RCC 7860 (cell line): ENCODE results near the gene LYPLA2.
A peak's percentile ranks its signal among the peaks of the same experiment; 100 is the strongest.

Source experiments
- DNase-seq: peaks from one replicate; pipeline ENCODE4 v3.0.0-alpha.2; 2015; ENCODE audit warnings: low spot score
- FAIRE-seq: peaks from 2 replicates; lab custom pipeline; 2012; peaks lifted over from hg19 to GRCh38; lab: Jason Lieb, UNC

LYPLA2 gene

GRCh38 chr1:23790696-23791515 is at the start of gene LYPLA2:
Gene LYPLA2, plus strand, starts transcription at chr1:23791145. Its CDS starts 1,538 bp downstream, at chr1:23792683.
- FAIRE-seq: peak; percentile 40
- peak; percentile 77 for DNase-seq

- DNase-seq: no peak
These were observed 49.3 kb upstream of the LYPLA2 start for GRCh38 chr1:23741609-23742008.

GRCh38 chr1:23742670-23743286 is 48.2 kb upstream of the LYPLA2 start:
- DNase-seq: no peak
- no peak for FAIRE-seq

More at GRCh38 chr1:23741609-23742008, 49.3 kb upstream of the LYPLA2 start:
- no peak for FAIRE-seq

GRCh38 chr1:23743287-23744152 is 47.4 kb upstream of the LYPLA2 start, which contains the start of gene ELOA:
Gene ELOA, plus strand, starts transcription at chr1:23743471. Its CDS starts 33 bp downstream, at chr1:23743504.
- peak; percentile 34 for DNase-seq
- no peak for FAIRE-seq

GRCh38 chr1:23745515-23745914 is 45.4 kb upstream of the LYPLA2 start:
- peak; percentile 41 for DNase-seq
- peak; percentile 39 for FAIRE-seq

GRCh38 chr1:23748016-23748415 is 42.9 kb upstream of the LYPLA2 start:
- DNase-seq (no peak), FAIRE-seq (no peak)

- DNase-seq (peak; percentile 43), FAIRE-seq (no peak)
These were observed 39.7 kb upstream of the LYPLA2 start for GRCh38 chr1:23751050-23751814.

GRCh38 chr1:23751815-23752200 is 39.1 kb upstream of the LYPLA2 start:
- no peak for FAIRE-seq

GRCh38 chr1:23752909-23753308 is 38.0 kb upstream of the LYPLA2 start:
- DNase-seq: no peak
- no peak for FAIRE-seq

More at GRCh38 chr1:23751815-23752200, 39.1 kb upstream of the LYPLA2 start:
- DNase-seq: no peak

- DNase-seq: peak; percentile 76
- FAIRE-seq: peak; percentile 92
These were observed 34.3 kb upstream of the LYPLA2 start for GRCh38 chr1:23756676-23757075.

GRCh38 chr1:23757812-23758211 is 33.1 kb upstream of the LYPLA2 start:
- no peak for DNase-seq
- no peak for FAIRE-seq

- no peak for DNase-seq
- FAIRE-seq: no peak
These were observed 31.7 kb upstream of the LYPLA2 start for GRCh38 chr1:23759277-23759676.

GRCh38 chr1:23763041-23763577 is 27.8 kb upstream of the LYPLA2 start:
- no peak for FAIRE-seq
- no peak for DNase-seq

- DNase-seq (no peak), FAIRE-seq (no peak)
These were observed 22.2 kb upstream of the LYPLA2 start for GRCh38 chr1:23768733-23769132.

GRCh38 chr1:23772049-23772853 is 18.7 kb upstream of the LYPLA2 start:
- peak; percentile 40 for FAIRE-seq

GRCh38 chr1:23772854-23773242 is 18.1 kb upstream of the LYPLA2 start:
- no peak for DNase-seq
- FAIRE-seq: no peak

More at GRCh38 chr1:23772049-23772853, 18.7 kb upstream of the LYPLA2 start:
- peak; percentile 53 for DNase-seq

GRCh38 chr1:23774174-23774880 is 16.6 kb upstream of the LYPLA2 start:
- DNase-seq (no peak), FAIRE-seq (no peak)

GRCh38 chr1:23776217-23776616 is 14.7 kb upstream of the LYPLA2 start:
- DNase-seq (no peak), FAIRE-seq (no peak)
